Anterior cingulate cortex (tissue), 58 donors: ENCODE results near the gene SPEF1.
"Not testable (repeated sequence)": the region's sequence is repeated elsewhere in the genome, so short reads cannot be mapped to it uniquely, and the experiment has no call there.

Experiments used
- DNase-seq, 58 donors: peaks; one replicate each; lab custom pipeline; 2025; lab: John Stamatoyannopoulos, UW

SPEF1 gene, protein sequence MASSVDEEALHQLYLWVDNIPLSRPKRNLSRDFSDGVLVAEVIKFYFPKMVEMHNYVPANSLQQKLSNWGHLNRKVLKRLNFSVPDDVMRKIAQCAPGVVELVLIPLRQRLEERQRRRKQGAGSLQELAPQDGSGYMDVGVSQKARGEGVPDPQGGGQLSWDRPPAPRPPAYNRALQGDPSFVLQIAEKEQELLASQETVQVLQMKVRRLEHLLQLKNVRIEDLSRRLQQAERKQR

GRCh38 chr20:3781153-3781910, at the start of gene SPEF1:
Gene SPEF1, minus strand, starts transcription at chr20:3781448. Its CDS starts 161 bp downstream, at chr20:3781287.
- DNase-seq = peak in 57 of 58 donors; percentile 7 to 91 (median 73)

- DNase-seq = not testable (repeated sequence)
Measured at GRCh38 chr20:3829891-3830290, 48.6 kb upstream of the SPEF1 start.

DNA sequence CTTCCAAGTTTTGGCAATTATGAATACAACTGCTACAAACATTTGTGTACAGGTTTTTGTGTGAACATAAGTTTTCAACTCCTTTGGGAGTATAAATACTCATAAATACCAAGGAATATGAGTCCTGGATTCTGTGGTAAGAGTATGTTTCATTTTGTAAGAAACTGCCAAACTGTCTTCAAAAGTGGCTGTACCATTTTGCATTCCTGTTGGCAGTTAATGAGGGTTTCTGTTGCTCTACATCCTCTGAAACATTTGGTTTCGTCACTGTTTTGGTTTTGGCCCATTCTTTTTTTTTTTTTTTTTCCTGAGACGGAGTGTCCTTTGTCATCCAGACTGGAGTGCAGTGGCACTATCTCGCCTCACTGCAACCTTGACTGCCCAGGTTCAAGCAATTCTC, 47.5 kb upstream of the SPEF1 start:
- DNase-seq = no peak

- DNase-seq = no peak
Measured at GRCh38 chr20:3826420-3826819, 45.2 kb upstream of the SPEF1 start.

DNA sequence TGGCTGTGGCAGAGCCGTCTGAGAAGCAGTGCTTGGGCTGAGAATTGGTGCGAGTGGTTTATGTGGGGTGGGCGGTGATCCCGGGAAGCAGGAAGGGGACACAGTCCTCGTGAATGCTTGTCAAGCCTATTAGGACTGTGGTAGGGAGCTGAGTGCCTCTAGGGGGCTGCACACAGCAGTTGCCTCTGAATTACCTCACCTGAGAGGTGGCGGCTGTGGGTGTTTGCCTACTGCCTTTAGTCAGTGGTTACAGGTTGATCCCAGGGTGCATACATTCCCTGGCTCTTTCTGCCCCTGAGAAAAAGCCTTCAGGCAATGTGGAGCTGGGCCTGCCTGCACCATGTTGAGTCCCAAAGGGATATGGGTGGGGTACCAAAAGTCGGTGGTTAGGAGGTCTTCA, 44.3 kb upstream of the SPEF1 start:
- no peak for DNase-seq

DNA sequence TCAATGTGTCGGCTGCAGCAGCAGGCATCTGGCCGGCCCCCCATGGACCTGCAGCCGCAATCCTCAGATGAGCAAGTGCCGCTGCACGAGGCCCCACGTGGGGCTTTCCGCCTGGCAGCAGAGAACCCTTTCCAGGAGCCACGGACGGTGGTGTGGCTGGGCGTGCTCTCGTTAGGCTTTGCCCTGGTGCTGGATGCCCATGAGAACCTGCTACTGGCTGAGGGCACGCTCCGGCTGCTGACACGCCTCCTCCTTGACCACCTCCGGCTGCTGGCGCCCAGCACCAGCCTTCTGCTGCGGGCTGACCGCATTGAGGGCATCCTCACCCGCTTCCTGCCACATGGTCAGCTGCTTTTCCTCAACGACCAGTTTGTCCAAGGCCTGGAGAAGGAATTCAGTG, 42.6 kb upstream of the SPEF1 start:
- no peak for DNase-seq

DNA sequence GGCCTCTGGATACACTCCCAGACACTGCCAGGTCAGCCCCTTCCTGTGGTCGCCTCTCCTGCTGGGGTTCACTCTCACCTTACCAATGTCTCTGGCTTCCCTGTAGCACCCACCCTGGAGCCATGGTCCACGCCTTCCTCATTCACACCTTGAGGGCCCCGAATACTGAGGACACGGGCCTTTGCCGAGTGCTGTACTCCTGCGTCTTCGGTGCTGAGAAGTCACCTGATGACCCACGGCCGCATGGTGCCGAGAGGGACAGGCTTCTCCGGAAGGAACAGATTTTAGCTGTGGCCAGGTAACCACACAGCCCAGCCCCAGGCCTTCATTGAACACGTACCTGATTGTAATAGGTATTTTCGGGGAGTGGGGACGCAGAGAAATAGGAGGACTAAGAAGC, 40.7 kb upstream of the SPEF1 start:
- DNase-seq = no peak

- DNase-seq = no peak
Measured at GRCh38 chr20:3820901-3821727, 39.9 kb upstream of the SPEF1 start.

- peak; percentile 49 to 99 (median 95) for DNase-seq
Measured at GRCh38 chr20:3820048-3820900, 39.0 kb upstream of the SPEF1 start, which contains the start of gene AP5S1. Gene AP5S1, plus strand, starts transcription at chr20:3820547. Its CDS starts 1,571 bp downstream, at chr20:3822118.

GRCh38 chr20:3819411-3820047, 38.3 kb upstream of the SPEF1 start:
- no peak for DNase-seq

GRCh38 chr20:3818155-3819151, 37.2 kb upstream of the SPEF1 start:
- peak in 24 of 58 donors; percentile 8 to 50 (median 28) for DNase-seq

GRCh38 chr20:3815703-3816315, 34.6 kb upstream of the SPEF1 start:
- DNase-seq = no peak

- no peak for DNase-seq
Measured at GRCh38 chr20:3814928-3815495, 33.8 kb upstream of the SPEF1 start.

DNA sequence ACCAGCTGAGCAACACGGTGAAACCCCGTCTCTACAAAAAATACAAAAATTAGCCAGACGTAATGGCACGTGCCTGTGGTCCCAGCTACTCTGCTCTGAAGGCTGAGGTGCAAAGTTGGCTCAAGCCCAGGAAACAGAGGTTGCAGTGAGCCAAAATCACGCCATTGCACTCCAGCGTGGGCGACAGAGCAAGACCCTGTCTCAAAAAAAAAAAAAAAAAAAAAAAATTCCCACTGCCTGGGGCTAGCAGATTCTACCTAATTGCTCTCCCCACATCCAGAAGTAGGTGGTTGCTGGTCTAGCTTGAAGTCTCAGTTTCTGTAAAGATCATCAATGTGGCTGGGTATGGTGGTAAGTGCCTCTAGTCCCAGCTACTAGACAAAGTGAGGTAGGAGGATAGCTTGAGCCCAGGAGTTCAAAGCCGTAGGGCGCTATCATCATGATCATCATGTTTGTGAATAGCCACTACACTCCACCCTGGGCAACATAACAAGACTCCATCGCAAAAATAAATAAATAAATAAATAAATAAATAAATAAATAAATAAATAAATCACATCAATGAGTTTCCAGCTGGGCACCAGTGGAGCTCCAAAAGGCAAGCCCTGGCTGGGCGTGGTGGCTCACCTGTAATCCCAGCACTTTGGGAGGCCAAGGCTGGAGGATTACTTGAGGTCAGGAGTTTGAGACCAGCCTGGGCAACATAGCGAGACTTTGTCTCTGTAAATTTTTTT, 32.8 kb upstream of the SPEF1 start:
- no peak for DNase-seq

GRCh38 chr20:3812975-3813847, 32.0 kb upstream of the SPEF1 start:
- DNase-seq = no peak

GRCh38 chr20:3812259-3812681, 31.0 kb upstream of the SPEF1 start:
- DNase-seq = no peak
